DMS153 treated with DMSO at 0.1 percent for 48 hours (cell line): ENCODE results near the gene ZNF454.

Experiments used
- DNase-seq: peaks from one replicate; lab custom pipeline; 2025; ENCODE audit not compliant: unreplicated experiment; lab: John Stamatoyannopoulos, UW

The ZNF454 gene

GRCh38 chr5:178940569-178941360, at the start of gene ZNF454:
Gene ZNF454, plus strand, starts transcription at chr5:178941198. Its CDS starts 1,594 bp downstream, at chr5:178942792.
- DNase-seq = peak; percentile 79

- peak; percentile 2 for DNase-seq
These were observed 45.1 kb upstream of the ZNF454 start, which contains the start of gene ZFP2 for GRCh38 chr5:178895615-178896571. Gene ZFP2, plus strand, starts transcription at chr5:178895913. Its CDS starts 35,401 bp downstream, at chr5:178931314.

- DNase-seq = no peak
These were observed 41.7 kb upstream of the ZNF454 start for GRCh38 chr5:178899289-178899688.

- DNase-seq = no peak
These were observed 38.1 kb upstream of the ZNF454 start for GRCh38 chr5:178902849-178903248.

- no peak for DNase-seq
These were observed 8.9 kb upstream of the ZNF454 start for GRCh38 chr5:178931846-178932760.

- no peak for DNase-seq
These were observed 363 bp downstream of the ZNF454 start for GRCh38 chr5:178941361-178941760.

GRCh38 chr5:178965465-178966055, 24.6 kb downstream of the ZNF454 start:
- DNase-seq = no peak

- no peak for DNase-seq
These were observed 40.4 kb downstream of the ZNF454 start for GRCh38 chr5:178981381-178981780.

GRCh38 chr5:178982941-178983340, 41.9 kb downstream of the ZNF454 start:
- no peak for DNase-seq

GRCh38 chr5:178983728-178984127, 42.7 kb downstream of the ZNF454 start:
- no peak for DNase-seq

- DNase-seq = no peak
These were observed 43.4 kb downstream of the ZNF454 start for GRCh38 chr5:178984145-178985072.

GRCh38 chr5:178986326-178986960, 45.4 kb downstream of the ZNF454 start:
- DNase-seq = no peak

GRCh38 chr5:178988436-178989220, 47.6 kb downstream of the ZNF454 start:
- no peak for DNase-seq

- DNase-seq = no peak
These were observed 48.3 kb downstream of the ZNF454 start for GRCh38 chr5:178989311-178989710.

- DNase-seq = no peak
These were observed 49.5 kb downstream of the ZNF454 start for GRCh38 chr5:178990491-178990890.

GRCh38 chr5:178991190-178992145, 50.5 kb downstream of the ZNF454 start:
- no peak for DNase-seq
